ENCODE measurements around the gene SYT17. TPM values are rescaled to one million over a fixed set of nuclear protein-coding genes. Genes with fewer than 3 reads are reported as not detected.

Gene SYT17
- total and polyA plus RNA-seq, 10 of the 15 experiments (the other 5 are each of a cell fraction or from before 2014, with no cell fraction given) = 3.7 to 12.3 (median 5.0) TPM

- RAD21 ChIA-PET (ENCODE audit: unreplicated experiment) = no interaction called here
- no peak overlapping the region for H3K4me2 ChIP-seq (ENCODE audit: control insufficient read depth, insufficient read depth)
- FAIRE-seq = no peak
Measured at GRCh38 chr16:19213885-19214284, 45.8 kb downstream of the SYT17 start.

More at GRCh38 chr16:19213885-19214284, 45.8 kb downstream of the SYT17 start:
- Histone ChIP-seq H3K79me2 (ENCODE audit: control insufficient read depth, insufficient read depth, low read length) (peaks cover 1% of the 10 kb centered on the region; the same call in 1 of the 2 replicates), H4K20me1 (ENCODE audit: control insufficient read depth, insufficient read depth) (no peaks in the 10 kb centered on the region), H3K27ac (ENCODE audit: control insufficient read depth, insufficient read depth) (no peak overlapping the region), H3K9ac (ENCODE audit: control insufficient read depth, insufficient read depth, low read length) (no peak overlapping the region), H3K4me1 (ENCODE audit: control insufficient read depth, insufficient read depth, low read length) (peaks cover 13% of the 10 kb centered on the region), H3K36me3 (ENCODE audit: control insufficient read depth in 2 of 2, insufficient read depth in 2 of 2, low read length in 1 of 2) (no peaks in the 10 kb centered on the region), H3K4me3 (no peak overlapping the region), H2AFZ (ENCODE audit: control insufficient read depth, low read depth, low read length) (no peak overlapping the region), H3K27me3 (replicated peaks in 1 of 2; ENCODE audit: control insufficient read depth in 2 of 2, insufficient read depth in 2 of 2, low read length in 1 of 2) (no peaks in the 10 kb centered on the region), H3K9me3 (replicated peaks; ENCODE audit: control insufficient read depth, insufficient read depth, low read length) (peaks cover 20% of the 10 kb centered on the region; the same call in 2 of the 3 replicates)
- ATAC-seq (no peak), DNase-seq (ENCODE audit: low read depth, low spot score) (no peak)
- POLR2A ChIA-PET = no interaction called here
- no TSS peak for BruUV-seq (replicated peaks)
- intact Hi-C loops (cut with micrococcal nuclease; ENCODE audit: unreplicated experiment) (no loop called here), in situ Hi-C loops (cut with MboI) (no loop called here)
- TF ChIP-seq RAD21 (IDR thresholded peaks at IDR 0.05; ENCODE audit: insufficient read depth, low read depth, low read length) (peak; percentile 18; the same call in 1 of the 2 replicates), CTCF (IDR thresholded peaks at IDR 0.05 in 2 of 3, conservative IDR thresholded peaks at IDR 0.05 in 1 of 3; ENCODE audit: control insufficient read depth in 2 of 3, extremely low read depth in 1 of 3, insufficient read depth in 1 of 3, low read depth in 3 of 3, low read length in 3 of 3) (0 out of 6 replicates have a peak, but pooled peaks of 1 of the 3 experiments have one; percentile 3), SIX5 (IDR thresholded peaks at IDR 0.05; ENCODE audit: low read depth, low read length, severe bottlenecking) (no peak), E4F1 (IDR thresholded peaks at IDR 0.05; ENCODE audit: borderline replicate concordance, partially characterized antibody) (no peak)
- SMC1A ChIA-PET (ENCODE audit: uncharacterized antibody, unreplicated experiment) = interaction anchor here (0.6 to 1.5 kb wide), 5 partner anchors 10 to 192 kb away, joined by 3 to 4 read pairs (median 3); no protein-coding TSS in a partner anchor
- CTCF ChIA-PET = interaction anchor here (0.8 to 1.7 kb wide), 4 partner anchors 9 to 308 kb away, joined by 3 to 6 read pairs (median 4); partner anchors contain the start of gene GDE1

Data from GM12878 (cell line).